Sigmoid colon (tissue), 7 donors: ENCODE measurements around the gene NIM1K. TPM values are rescaled to one million over a fixed set of nuclear protein-coding genes. Genes with fewer than 3 reads are reported as not detected.

ENCODE experiments used
- DNase-seq: peaks from one replicate; pipeline ENCODE4 v3.0.0-alpha.2; 2019
- H3K27ac ChIP-seq, 4 donors: fragments of 200-600 bp; sonication (generic); one replicate each; pipeline ENCODE4 v1.5.1; 2016 to 2019; ENCODE audit warnings: mild to moderate bottlenecking in 1 of 4
- H3K27me3 ChIP-seq, 3 donors: fragments of 200-600 bp; sonication (generic); one replicate each; pipeline ENCODE4 v1.5.1; 2019; ENCODE audit warnings: mild to moderate bottlenecking in 1 of 3
- H3K36me3 ChIP-seq, 4 donors: fragments of 200-600 bp; sonication (generic); one replicate each; pipeline ENCODE4 v1.5.1; 2016 to 2019
- H3K4me1 ChIP-seq, 4 donors: fragments of 200-600 bp; sonication (generic); one replicate each; pipeline ENCODE4 v1.5.1; 2017 to 2019
- H3K4me3 ChIP-seq, 4 donors: fragments of 200-600 bp; sonication (generic); one replicate each; pipeline ENCODE4 v1.5.1; 2017 to 2019; ENCODE audit warnings: mild to moderate bottlenecking in 2 of 4, moderate library complexity in 1 of 4
- H3K9me3 ChIP-seq, 4 donors: fragments of 200-600 bp in 3 of 4; sonication (generic) in 3 of 4; one replicate each; pipeline versions ENCODE4 v1.5.1 to v1.6.1; 2013 to 2019
- CTCF ChIP-seq, 4 experiments: fragments of 450-650 bp in 3 of 4; fragments of 200-600 bp in 1 of 4; IDR thresholded peaks; one replicate each; pipeline ENCODE4 v1.5.1; 2016 to 2019; ENCODE audit warnings: antibody characterized with exemption in 4 of 4, mild to moderate bottlenecking in 3 of 4, moderate library complexity in 2 of 4
- EP300 ChIP-seq, 4 donors: sonication (generic); formaldehyde crosslinking; IDR thresholded peaks; one replicate each; pipeline ENCODE4 v1.6.1; 2017; ENCODE audit warnings: antibody characterized with exemption in 4 of 4
- POLR2A ChIP-seq, 2 donors: fragments of 450-650 bp; IDR thresholded peaks; one replicate each; pipeline ENCODE4 v1.6.1; 2016; ENCODE audit warnings: antibody characterized with exemption in 2 of 2, mild to moderate bottlenecking in 2 of 2, moderate library complexity in 2 of 2
- POLR2AphosphoS5 ChIP-seq, 4 donors: sonication (generic); formaldehyde crosslinking; IDR thresholded peaks; one replicate each; pipeline ENCODE4 v1.6.1; 2017; ENCODE audit warnings: antibody characterized with exemption in 4 of 4
- WGBS, 2 donors: extraction: QIAGEN DNeasy Blood & Tissue Kit; methylation state at CpG; one replicate each; pipeline ENCODE4 v1.1.7; 2013; 5-methylcytosine and 5-hydroxymethylcytosine counted together
- intact Hi-C: fragments of 100-400 bp; cut with DNase I; formaldehyde crosslinking; loops from one replicate; pipeline ENCODE4 v1.15.1; 2023
- polyA plus RNA-seq, 3 donors: library from polyadenylated mRNA; stranded (reverse); fragments of 200-250 nt; gene quantifications; one replicate each; pipeline ENCODE4 v1.2.3, GENCODE V29; 2013
- total RNA-seq, 4 donors: library from RNA; depleted of rRNA; stranded (reverse); fragments of >200 nt; gene quantifications; one replicate each; pipeline ENCODE4 v1.1.0, GENCODE V29; 2016
- donor health status: healthy with polysubstance abuse.
- donor health status: Bipolar disorder and iron deficiency.
- donor health status: healthy.

NIM1K gene
- total and polyA plus RNA-seq, 7 donors, result 0.28 to 3.6 (median 0.68) TPM; not detected in 2

DNA sequence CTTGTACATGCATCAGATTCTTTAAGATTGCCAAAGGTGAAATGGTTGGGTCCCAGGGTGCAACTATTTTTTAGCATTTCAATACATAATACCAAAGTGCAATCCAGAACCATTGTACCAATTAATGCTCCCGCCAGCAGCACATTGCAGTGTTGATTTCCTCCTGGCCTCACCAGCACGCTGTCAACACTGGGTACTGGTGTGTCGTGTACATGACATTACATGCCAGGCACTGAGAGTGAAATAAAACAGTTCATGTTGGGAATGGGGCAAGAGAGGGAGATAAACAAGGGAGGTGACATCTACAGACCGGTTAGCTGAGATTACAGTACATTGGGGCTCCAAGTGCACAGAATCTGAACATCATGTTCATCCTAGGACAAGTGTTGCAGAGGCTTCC, 83.4 kb downstream of the NIM1K start:
- DNase-seq, result no peak
- TF ChIP-seq CTCF (IDR thresholded peaks at IDR 0.05) (no peak), EP300 (IDR thresholded peaks at IDR 0.05) (no peak), POLR2AphosphoS5 (IDR thresholded peaks at IDR 0.05) (no peak), POLR2A (IDR thresholded peaks at IDR 0.05) (no peak)
- no peak overlapping the region for H3K4me3 ChIP-seq
- no peaks in the 10 kb centered on the region for H3K4me1 ChIP-seq
- H3K27me3 ChIP-seq, result no peaks in the 10 kb centered on the region
- H3K36me3 ChIP-seq, result no peaks in the 10 kb centered on the region
- intact Hi-C loops, result no loop called here
- 87% methylated on average over 4 of the region's 4 CpGs for WGBS, 2 donors
- peaks cover 0 to 2% (median 0%) of the 10 kb centered on the region in 4 donors for H3K9me3 ChIP-seq
- H3K27ac ChIP-seq, result no peak overlapping the region

- DNase-seq, result no peak
- no peak overlapping the region for H3K27ac ChIP-seq
- no peak for TF ChIP-seq EP300 (IDR thresholded peaks at IDR 0.05)
- no peak for TF ChIP-seq POLR2AphosphoS5 (IDR thresholded peaks at IDR 0.05)
- TF ChIP-seq POLR2A (IDR thresholded peaks at IDR 0.05), result no peak
- TF ChIP-seq CTCF (IDR thresholded peaks at IDR 0.05), result no peak
- 92 to 93% methylated on average over 12 of the region's 12 CpGs for WGBS, 2 donors
- no peaks in the 10 kb centered on the region for H3K9me3 ChIP-seq
- no peaks in the 10 kb centered on the region for H3K27me3 ChIP-seq
- H3K36me3 ChIP-seq, result no peaks in the 10 kb centered on the region
- H3K4me3 ChIP-seq, result no peak overlapping the region
- no peaks in the 10 kb centered on the region for H3K4me1 ChIP-seq
- intact Hi-C loops, result no loop called here
These were observed 87.7 kb downstream of the NIM1K start for GRCh38 chr5:43279548-43280274.

- intact Hi-C loops, result no loop called here
- H3K27me3 ChIP-seq, result no peaks in the 10 kb centered on the region
- H3K27ac ChIP-seq, result no peak overlapping the region
- no peaks in the 10 kb centered on the region for H3K9me3 ChIP-seq
- 74 to 82% methylated on average over 7 of the region's 7 CpGs for WGBS, 2 donors
- H3K36me3 ChIP-seq, result peaks cover 0 to 7% (median 3%) of the 10 kb centered on the region in 4 donors
- no peak overlapping the region for H3K4me3 ChIP-seq
- no peaks in the 10 kb centered on the region for H3K4me1 ChIP-seq
- no peak for DNase-seq
- TF ChIP-seq POLR2A (IDR thresholded peaks at IDR 0.05), result no peak
- TF ChIP-seq CTCF (IDR thresholded peaks at IDR 0.05), result no peak
- TF ChIP-seq POLR2AphosphoS5 (IDR thresholded peaks at IDR 0.05), result no peak
- no peak for TF ChIP-seq EP300 (IDR thresholded peaks at IDR 0.05)
These were observed 90.0 kb downstream of the NIM1K start for GRCh38 chr5:43281840-43282658.

DNA sequence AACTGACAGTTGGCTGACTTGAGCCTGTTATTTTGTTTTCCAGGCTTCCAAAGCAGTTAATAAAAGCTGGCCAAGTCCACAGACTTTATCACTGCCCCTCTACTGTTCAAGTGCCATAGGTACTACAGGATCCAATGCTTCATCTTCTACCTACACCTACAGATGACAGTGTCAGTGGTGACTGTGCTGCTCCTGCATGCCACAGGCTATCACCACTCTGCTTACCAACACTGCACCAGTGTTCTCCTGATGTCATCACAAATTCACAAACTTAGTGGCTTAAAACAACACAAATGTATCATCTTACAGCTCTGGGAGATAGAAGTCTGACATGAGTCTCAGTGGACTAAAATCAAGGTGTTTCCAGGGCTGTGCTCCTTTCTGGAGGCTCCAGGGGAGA, 94.6 kb downstream of the NIM1K start:
- Histone ChIP-seq H3K27ac (no peak overlapping the region), H3K9me3 (no peaks in the 10 kb centered on the region), H3K4me3 (no peak overlapping the region), H3K4me1 (no peaks in the 10 kb centered on the region), H3K36me3 (peaks cover 0 to 35% (median 11%) of the 10 kb centered on the region in 4 donors), H3K27me3 (no peaks in the 10 kb centered on the region)
- intact Hi-C loops, result no loop called here
- DNase-seq, result no peak
- TF ChIP-seq POLR2A (IDR thresholded peaks at IDR 0.05), result no peak

- DNase-seq, result no peak
- H3K27ac ChIP-seq, result no peak overlapping the region
- no peaks in the 10 kb centered on the region for H3K9me3 ChIP-seq
- peaks cover 0 to 43% (median 16%) of the 10 kb centered on the region in 4 donors for H3K36me3 ChIP-seq
- 95 to 98% methylated on average over 4 of the region's 4 CpGs for WGBS, 2 donors
- intact Hi-C loops, result no loop called here
- H3K4me3 ChIP-seq, result no peak overlapping the region
- no peaks in the 10 kb centered on the region for H3K27me3 ChIP-seq
- H3K4me1 ChIP-seq, result no peaks in the 10 kb centered on the region
- TF ChIP-seq CTCF (IDR thresholded peaks at IDR 0.05), result no peak
- TF ChIP-seq POLR2A (IDR thresholded peaks at IDR 0.05), result no peak
- TF ChIP-seq EP300 (IDR thresholded peaks at IDR 0.05), result no peak
- TF ChIP-seq POLR2AphosphoS5 (IDR thresholded peaks at IDR 0.05), result no peak
These were observed 95.5 kb downstream of the NIM1K start for GRCh38 chr5:43287493-43287892.
